GM12878 (cell line): ENCODE measurements around the gene RNF44. TPM values are rescaled to one million over a fixed set of nuclear protein-coding genes. Genes with fewer than 3 reads are reported as not detected.

Experiments used
- ATAC-seq: fragments of 200-7000 bp; cut with Tn5 transposase; 3 replicates; pipeline ENCODE4 v1.9.1; 2020; ENCODE audit warnings: mild to moderate bottlenecking, moderate library complexity
- BruUV-seq: library from RNA; stranded (reverse); fragments of 400-500 nt; replicated peaks from 2 replicates; lab custom pipeline; 2021; lab: Mats Ljungman, UMichigan
- CTCF ChIA-PET: fragments of 300-600 bp; sonication (Branson Sonifier 250); formaldehyde crosslinking; extraction: SDS; loops from one replicate; lab custom pipeline; 2021; ENCODE audit warnings: inconsistent platforms; lab: Yijun Ruan, JAX
- POLR2A ChIA-PET: fragments of 350-600 bp; formaldehyde crosslinking; extraction: SDS; loops from one replicate; lab custom pipeline; 2021; ENCODE audit warnings: inconsistent platforms; lab: Charles Lee
- RAD21 ChIA-PET: fragments of 300-600 bp; sonication (Branson Sonifier 250); formaldehyde crosslinking; loops from one replicate; lab custom pipeline; 2023; ENCODE audit warnings: antibody characterized with exemption; ENCODE audit not compliant: unreplicated experiment; lab: Charles Lee
- SMC1A ChIA-PET: fragments of 300-600 bp; sonication (Branson Sonifier 250); formaldehyde crosslinking; loops from one replicate; lab custom pipeline; 2023; ENCODE audit not compliant: unreplicated experiment, uncharacterized antibody; lab: Charles Lee
- DNase-seq: peaks from one replicate; pipeline ENCODE4 v3.0.0-alpha.2; 2011; ENCODE audit warnings: low read depth, low spot score
- FAIRE-seq: peaks from 3 replicates; lab custom pipeline; 2011; peaks lifted over from hg19 to GRCh38; lab: Jason Lieb, UNC
- H2AFZ ChIP-seq: 2 replicates; pipeline ENCODE4 v1.6.0; 2011; ENCODE audit warnings: low read depth, low read length, control low read depth; ENCODE audit not compliant: control insufficient read depth
- H3K27ac ChIP-seq: 2 replicates; pipeline ENCODE4 v1.5.1; 2011; ENCODE audit warnings: control low read depth; ENCODE audit not compliant: control insufficient read depth, insufficient read depth
- H3K27me3 ChIP-seq, 2 experiments: replicated peaks in 1 of 2; 2 replicates each; pipeline versions ENCODE4 v1.6.0 to v1.6.1; 2011; ENCODE audit warnings: low read length in 1 of 2; ENCODE audit not compliant: control insufficient read depth in 2 of 2, insufficient read depth in 2 of 2
- H3K36me3 ChIP-seq, 2 experiments: 2 replicates each; pipeline ENCODE4 v1.5.1; 2011; ENCODE audit warnings: low read length in 1 of 2; ENCODE audit not compliant: control insufficient read depth in 2 of 2, insufficient read depth in 2 of 2
- H3K4me1 ChIP-seq: 2 replicates; pipeline ENCODE4 v1.6.1; 2011; ENCODE audit warnings: mild to moderate bottlenecking, low read length, moderate library complexity, mixed read lengths; ENCODE audit not compliant: control insufficient read depth, insufficient read depth
- H3K4me2 ChIP-seq: 2 replicates; pipeline ENCODE4 v1.6.0; 2011; ENCODE audit warnings: control low read depth; ENCODE audit not compliant: control insufficient read depth, insufficient read depth
- H3K4me3 ChIP-seq: fragments of 200-600 bp; sonication (generic); 2 replicates; pipeline ENCODE4 v1.5.1; 2016
- H3K79me2 ChIP-seq: 2 replicates; pipeline ENCODE4 v1.6.0; 2011; ENCODE audit warnings: low read length; ENCODE audit not compliant: control insufficient read depth, insufficient read depth
- H3K9ac ChIP-seq: 2 replicates; pipeline ENCODE4 v1.8.0; 2011; ENCODE audit warnings: low read length, control low read depth, mixed read lengths; ENCODE audit not compliant: control insufficient read depth, insufficient read depth
- H3K9me3 ChIP-seq: replicated peaks from 3 replicates; pipeline ENCODE4 v1.5.1; 2011; ENCODE audit warnings: mild to moderate bottlenecking, low read length; ENCODE audit not compliant: control insufficient read depth, insufficient read depth
- H4K20me1 ChIP-seq: 2 replicates; pipeline ENCODE4 v1.6.0; 2011; ENCODE audit not compliant: control insufficient read depth, insufficient read depth
- ASH2L ChIP-seq: fragments of 300-600, 200-600 bp; sonication (generic); IDR thresholded peaks from 2 replicates; pipeline ENCODE4 v1.6.1; 2017; ENCODE audit warnings: low read depth, mild to moderate bottlenecking, borderline replicate concordance
- HCFC1 ChIP-seq: fragments of 150-350 bp; IDR thresholded peaks from 2 replicates; pipeline ENCODE4 v1.6.1; 2014; ENCODE audit warnings: low read length
- MTA3 ChIP-seq: IDR thresholded peaks from 2 replicates; pipeline ENCODE4 v1.6.1; 2012; ENCODE audit warnings: low read length, inconsistent platforms, borderline replicate concordance
- PML ChIP-seq: IDR thresholded peaks from 2 replicates; pipeline ENCODE4 v1.6.1; 2012; ENCODE audit warnings: low read length, inconsistent platforms
- POLR2A ChIP-seq: IDR thresholded peaks from 2 replicates; pipeline ENCODE4 v1.6.1; 2011; ENCODE audit warnings: low read depth, mild to moderate bottlenecking, low read length
- WGBS: methylation state at CpG from one replicate; pipeline ENCODE4 v1.1.6; 2016; ENCODE audit warnings: low lambda C conversion rate; ENCODE audit not compliant: insufficient replicate concordance, insufficient coverage; ENCODE audit errors: missing lambda C conversion rate; 5-methylcytosine and 5-hydroxymethylcytosine counted together
- in situ Hi-C: fragments of 300-500 bp; cut with MboI; formaldehyde crosslinking; loops from 9 replicates; pipeline ENCODE4 v1.14.3; 2018; ENCODE audit warnings: mixed read lengths
- intact Hi-C: fragments of 100-400 bp; cut with micrococcal nuclease; formaldehyde crosslinking; loops from one replicate; pipeline ENCODE4 v1.14.2; 2022; ENCODE audit not compliant: unreplicated experiment
- polyA plus RNA-seq, 11 experiments: library from polyadenylated mRNA; depleted of rRNA in 4 of 11; unstranded in 6 of 11; stranded (reverse) in 5 of 11; fragments of >200 nt; fragmentation: Nextera tagmentation in 4 of 11; fragmentation: Illumina TruSeq in 1 of 11; extraction: Ambion mirVana in 4 of 11; extraction: Trizol in 1 of 11; gene quantifications; 1 replicate in 1 of 11; 2 replicates in 10 of 11; pipeline versions ENCODE4 v1.2.1 to v1.2.3, GENCODE V29; 2011 to 2016; ENCODE audit warnings: inconsistent platforms in 2 of 11, missing spikeins in 2 of 11, low read depth in 1 of 11
- total RNA-seq, 4 experiments: library from RNA; depleted of rRNA in 3 of 4; stranded (reverse); fragments of >200 nt in 3 of 4; fragmentation: Illumina TruSeq in 1 of 4; extraction: Trizol in 1 of 4; gene quantifications; 2 replicates each; pipeline versions ENCODE4 v1.2.1 to v1.2.3, GENCODE V29; 2013 to 2021
- TF ChIP-seq, protein P1 (sequence below): fragments of 450-650 bp; IDR thresholded peaks from 2 replicates; pipeline ENCODE4 v1.6.1; 2017; ENCODE audit warnings: borderline replicate concordance

Gene RNF44
- total and polyA plus RNA-seq, 10 of the 15 experiments (the other 5 are each of a cell fraction or from before 2014, with no cell fraction given), result 1.7 to 51.9 (median 7.9) TPM

DNA sequence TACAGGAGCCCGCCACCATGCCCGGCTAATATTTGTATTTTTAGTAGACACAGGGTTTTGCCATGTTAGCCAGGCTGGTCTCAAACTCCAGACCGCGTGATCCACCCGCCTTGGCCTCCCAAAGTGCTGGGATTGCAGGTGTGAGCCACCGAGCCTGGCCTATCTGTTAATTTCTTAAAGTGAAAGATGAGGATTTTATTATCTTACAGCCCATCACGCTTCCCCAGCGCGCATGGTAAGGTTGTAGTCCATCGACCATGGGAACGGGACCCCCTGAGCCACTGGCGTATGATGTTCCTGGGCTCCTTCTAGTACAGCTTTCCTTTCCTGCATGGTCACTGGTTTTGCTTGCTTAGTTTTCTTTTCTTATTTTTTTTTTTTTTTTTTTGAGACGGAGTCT lies 20.6 kb upstream of the RNF44 start:
- H3K9me3 ChIP-seq, result no peaks in the 10 kb centered on the region
- H4K20me1 ChIP-seq, result no peaks in the 10 kb centered on the region
- ChIA-PET SMC1A (no interaction called here), RAD21 (no interaction called here), POLR2A (interaction anchor here (0.6 kb wide), 1 partner anchor 803 kb away, joined by 3 read pairs; no protein-coding TSS in a partner anchor)
- H3K4me1 ChIP-seq, result no peaks in the 10 kb centered on the region
- H3K4me3 ChIP-seq, result no peak overlapping the region
- no peak for ATAC-seq
- no peak overlapping the region for H2AFZ ChIP-seq
- FAIRE-seq, result no peak
- no TSS peak for BruUV-seq
- no peaks in the 10 kb centered on the region; a peak in 2 of 4 replicates for H3K27me3 ChIP-seq
- H3K4me2 ChIP-seq, result no peak overlapping the region
- H3K9ac ChIP-seq, result no peak overlapping the region
- H3K79me2 ChIP-seq, result no peaks in the 10 kb centered on the region
- in situ Hi-C loops, result no loop called here
- H3K27ac ChIP-seq, result no peak overlapping the region
- no peaks in the 10 kb centered on the region for H3K36me3 ChIP-seq
- no peak for TF ChIP-seq ASH2L
- TF ChIP-seq POLR2A, result no peak
- no peak for TF ChIP-seq HCFC1
- TF ChIP-seq, protein P1, sequence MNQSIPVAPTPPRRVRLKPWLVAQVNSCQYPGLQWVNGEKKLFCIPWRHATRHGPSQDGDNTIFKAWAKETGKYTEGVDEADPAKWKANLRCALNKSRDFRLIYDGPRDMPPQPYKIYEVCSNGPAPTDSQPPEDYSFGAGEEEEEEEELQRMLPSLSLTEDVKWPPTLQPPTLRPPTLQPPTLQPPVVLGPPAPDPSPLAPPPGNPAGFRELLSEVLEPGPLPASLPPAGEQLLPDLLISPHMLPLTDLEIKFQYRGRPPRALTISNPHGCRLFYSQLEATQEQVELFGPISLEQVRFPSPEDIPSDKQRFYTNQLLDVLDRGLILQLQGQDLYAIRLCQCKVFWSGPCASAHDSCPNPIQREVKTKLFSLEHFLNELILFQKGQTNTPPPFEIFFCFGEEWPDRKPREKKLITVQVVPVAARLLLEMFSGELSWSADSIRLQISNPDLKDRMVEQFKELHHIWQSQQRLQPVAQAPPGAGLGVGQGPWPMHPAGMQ, result no peak
- TF ChIP-seq PML, result no peak
- TF ChIP-seq MTA3, result no peak
- TF ChIP-seq, all 136 proteins: peak for 0
- intact Hi-C loops, result no loop called here
- DNase-seq, result no peak
- CTCF ChIA-PET, result no interaction called here
- 74% methylated on average over 12 of the region's 13 CpGs for WGBS
